HG02759 (cell line): ENCODE measurements around the gene MEP1A.
"Not testable (repeated sequence)": the region's sequence is repeated elsewhere in the genome, so short reads cannot be mapped to it uniquely, and the experiment has no call there.

Experiments used
- ATAC-seq: cut with Tn5 transposase; IDR thresholded peaks from one replicate; pipeline ENCODE4 v1.9.1; 2021; ENCODE audit warnings: mild to moderate bottlenecking, moderate library complexity; ENCODE audit not compliant: unreplicated experiment

The MEP1A gene

GRCh38 chr6:46774736-46775135, 18.5 kb upstream of the MEP1A start:
- ATAC-seq: not testable (repeated sequence)

GRCh38 chr6:46776070-46776712, 17.0 kb upstream of the MEP1A start:
- ATAC-seq: no peak

- no peak for ATAC-seq
Measured at GRCh38 chr6:46777476-46778346, 15.5 kb upstream of the MEP1A start.

- ATAC-seq: no peak
Measured at GRCh38 chr6:46781478-46782378, 11.5 kb upstream of the MEP1A start.

GRCh38 chr6:46784535-46784934, 8.7 kb upstream of the MEP1A start:
- ATAC-seq: no peak

GRCh38 chr6:46787871-46788540, 5.2 kb upstream of the MEP1A start:
- ATAC-seq: no peak

- ATAC-seq: no peak
Measured at GRCh38 chr6:46788791-46789190, 4.4 kb upstream of the MEP1A start.

GRCh38 chr6:46789434-46790354, 3.5 kb upstream of the MEP1A start:
- no peak for ATAC-seq

GRCh38 chr6:46790355-46790874, 2.8 kb upstream of the MEP1A start:
- ATAC-seq: no peak

GRCh38 chr6:46792635-46793034, 554 bp upstream of the MEP1A start:
- ATAC-seq: no peak

- no peak for ATAC-seq
Measured at GRCh38 chr6:46794068-46794467, 879 bp downstream of the MEP1A start.

GRCh38 chr6:46795816-46796215, 2.6 kb downstream of the MEP1A start:
- no peak for ATAC-seq

- ATAC-seq: no peak
Measured at GRCh38 chr6:46796848-46797580, 3.8 kb downstream of the MEP1A start.

- ATAC-seq: no peak
Measured at GRCh38 chr6:46799657-46800056, 6.5 kb downstream of the MEP1A start.

GRCh38 chr6:46808806-46809205, 15.6 kb downstream of the MEP1A start:
- no peak for ATAC-seq

- no peak for ATAC-seq
Measured at GRCh38 chr6:46815130-46815529, 21.9 kb downstream of the MEP1A start.

- no peak for ATAC-seq
Measured at GRCh38 chr6:46816626-46817025, 23.4 kb downstream of the MEP1A start.

- ATAC-seq: no peak
Measured at GRCh38 chr6:46819561-46819960, 26.4 kb downstream of the MEP1A start.

- no peak for ATAC-seq
Measured at GRCh38 chr6:46821458-46821881, 28.3 kb downstream of the MEP1A start.
